NCI-H2171 (cell line): ENCODE measurements around the gene RNF5.
A peak's percentile ranks its signal among the peaks of the same experiment; 100 is the strongest.

Source experiments
- DNase-seq: peaks from one replicate; lab custom pipeline; 2025; lab: John Stamatoyannopoulos, UW

The RNF5 gene

GRCh38 chr6:32151863-32152768 lies 26.1 kb upstream of the RNF5 start, which contains the start of gene PRRT1:
PRRT1 (minus strand) TSS chr6:32151939; CDS start chr6:32151827, 112 bp downstream.
- DNase-seq: no peak

GRCh38 chr6:32152769-32153563 lies 25.2 kb upstream of the RNF5 start:
- no peak for DNase-seq

GRCh38 chr6:32153564-32154513 lies 24.4 kb upstream of the RNF5 start, which contains the start of gene PPT2:
PPT2 (plus strand) TSS chr6:32154141; CDS start chr6:32154595, 454 bp downstream.
- peak; percentile 90 for DNase-seq

GRCh38 chr6:32154514-32155161 lies 23.6 kb upstream of the RNF5 start:
- DNase-seq: peak; percentile 49

GRCh38 chr6:32156891-32157290 lies 21.3 kb upstream of the RNF5 start:
- DNase-seq: no peak

- no peak for DNase-seq
These were observed 20.2 kb upstream of the RNF5 start for GRCh38 chr6:32158052-32158451.

- DNase-seq: no peak
These were observed 14.5 kb upstream of the RNF5 start for GRCh38 chr6:32163559-32164258.

- DNase-seq: no peak
These were observed 13.9 kb upstream of the RNF5 start, which contains the start of gene EGFL8 for GRCh38 chr6:32164295-32164694. EGFL8 (plus strand) TSS chr6:32164595; CDS start chr6:32166166, 1,571 bp downstream.

GRCh38 chr6:32166411-32167061 lies 11.7 kb upstream of the RNF5 start:
- DNase-seq: no peak

- DNase-seq: no peak
These were observed 10.9 kb upstream of the RNF5 start for GRCh38 chr6:32167154-32167760.

GRCh38 chr6:32167761-32168262 lies 10.4 kb upstream of the RNF5 start:
- DNase-seq: no peak

- DNase-seq: no peak
These were observed 9.9 kb upstream of the RNF5 start for GRCh38 chr6:32168350-32168749.

- no peak for DNase-seq
These were observed 9.2 kb upstream of the RNF5 start for GRCh38 chr6:32168807-32169591.

GRCh38 chr6:32170294-32170693 lies 7.9 kb upstream of the RNF5 start:
- no peak for DNase-seq

- DNase-seq: no peak
These were observed 7.0 kb upstream of the RNF5 start for GRCh38 chr6:32171234-32171633.

GRCh38 chr6:32173051-32173727 lies 5.0 kb upstream of the RNF5 start:
- DNase-seq: no peak

GRCh38 chr6:32174416-32174815 lies 3.8 kb upstream of the RNF5 start:
- DNase-seq: no peak

- no peak for DNase-seq
These were observed 2.9 kb upstream of the RNF5 start for GRCh38 chr6:32175322-32175710.
